GM21528 (cell line): ENCODE measurements around the gene F11.
"Not testable (repeated sequence)": the region's sequence is repeated elsewhere in the genome, so short reads cannot be mapped to it uniquely, and the experiment has no call there.

ENCODE experiments used
- ATAC-seq: cut with Tn5 transposase; IDR thresholded peaks from one replicate; pipeline ENCODE4 v1.9.1; 2021; ENCODE audit warnings: mild to moderate bottlenecking, moderate library complexity; ENCODE audit not compliant: unreplicated experiment, low FRiP score

Gene F11

DNA sequence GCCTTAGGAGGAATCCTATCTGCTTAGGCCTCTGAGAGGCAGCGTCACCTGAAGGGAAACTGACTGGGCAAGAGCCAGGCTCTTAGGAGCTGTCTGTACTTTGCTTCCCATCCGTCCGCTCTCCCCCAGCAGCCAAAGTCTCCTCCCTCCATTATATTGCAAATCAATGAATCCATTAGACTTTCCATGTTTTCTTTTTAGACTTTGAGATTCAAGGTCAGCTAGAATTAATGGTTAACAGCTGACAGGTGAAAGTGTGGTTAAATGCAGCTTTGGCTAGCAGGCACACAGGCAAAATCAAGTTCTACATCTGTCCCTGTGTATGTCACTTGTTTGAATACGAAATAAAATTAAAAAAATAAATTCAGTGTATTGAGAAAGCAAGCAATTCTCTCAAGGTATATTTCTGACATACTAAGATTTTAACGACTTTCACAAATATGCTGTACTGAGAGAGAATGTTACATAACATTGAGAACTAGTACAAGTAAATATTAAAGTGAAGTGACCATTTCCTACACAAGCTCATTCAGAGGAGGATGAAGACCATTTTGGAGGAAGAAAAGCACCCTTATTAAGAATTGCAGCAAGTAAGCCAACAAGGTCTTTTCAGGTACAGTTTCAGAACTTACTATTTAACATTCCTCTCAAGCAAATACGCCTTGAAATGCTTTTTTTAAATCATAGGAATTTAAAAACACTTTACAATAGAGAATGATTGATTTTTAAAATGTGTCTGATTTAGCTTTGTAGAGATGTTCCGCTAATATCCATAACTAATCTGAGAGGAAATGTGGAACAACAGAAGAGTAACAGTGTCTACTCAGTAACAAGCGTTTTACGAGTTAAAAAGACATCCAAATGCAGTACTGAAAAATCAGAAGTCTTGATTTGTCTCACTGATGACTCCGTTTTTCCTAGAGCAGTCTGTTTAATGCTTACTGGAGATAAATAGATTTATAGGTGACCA is at the start of gene F11:
F11 (plus strand) TSS at position 507 of the 970 bp plus-strand sequence. CDS start 948 bp downstream, outside the sequence.
- ATAC-seq = no peak

- no peak for ATAC-seq
Measured at GRCh38 chr4:186216465-186217024, 49.4 kb upstream of the F11 start.

DNA sequence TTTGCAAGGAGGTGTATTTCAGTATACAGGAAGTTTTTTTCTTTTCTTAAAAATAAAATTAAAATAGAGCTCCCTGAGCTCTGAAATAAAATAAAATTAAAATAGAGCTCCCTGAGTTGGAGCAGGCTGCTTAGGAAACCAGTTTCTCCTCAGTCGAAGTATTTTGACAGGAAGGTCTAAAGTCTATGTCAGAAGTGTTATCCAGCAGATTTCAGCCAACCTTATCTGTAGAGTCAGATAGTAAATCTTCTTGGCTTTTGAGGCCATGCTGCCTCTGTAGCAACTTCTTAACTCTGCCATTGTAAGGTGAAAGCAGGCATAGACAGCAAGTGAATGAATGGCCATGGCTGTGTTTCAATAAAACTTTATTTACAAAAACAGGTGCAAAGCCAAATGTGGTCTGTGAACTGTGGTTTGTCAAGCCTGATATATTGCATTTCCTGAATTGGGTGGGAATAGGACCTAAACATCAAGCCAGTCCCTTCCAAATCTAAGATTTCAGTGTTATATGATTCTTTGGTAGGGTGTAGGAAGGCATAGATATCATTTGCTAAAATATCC is 48.2 kb upstream of the F11 start:
- no peak for ATAC-seq

GRCh38 chr4:186221624-186222023 is 44.4 kb upstream of the F11 start:
- no peak for ATAC-seq

GRCh38 chr4:186225848-186226247 is 40.1 kb upstream of the F11 start:
- ATAC-seq = no peak

DNA sequence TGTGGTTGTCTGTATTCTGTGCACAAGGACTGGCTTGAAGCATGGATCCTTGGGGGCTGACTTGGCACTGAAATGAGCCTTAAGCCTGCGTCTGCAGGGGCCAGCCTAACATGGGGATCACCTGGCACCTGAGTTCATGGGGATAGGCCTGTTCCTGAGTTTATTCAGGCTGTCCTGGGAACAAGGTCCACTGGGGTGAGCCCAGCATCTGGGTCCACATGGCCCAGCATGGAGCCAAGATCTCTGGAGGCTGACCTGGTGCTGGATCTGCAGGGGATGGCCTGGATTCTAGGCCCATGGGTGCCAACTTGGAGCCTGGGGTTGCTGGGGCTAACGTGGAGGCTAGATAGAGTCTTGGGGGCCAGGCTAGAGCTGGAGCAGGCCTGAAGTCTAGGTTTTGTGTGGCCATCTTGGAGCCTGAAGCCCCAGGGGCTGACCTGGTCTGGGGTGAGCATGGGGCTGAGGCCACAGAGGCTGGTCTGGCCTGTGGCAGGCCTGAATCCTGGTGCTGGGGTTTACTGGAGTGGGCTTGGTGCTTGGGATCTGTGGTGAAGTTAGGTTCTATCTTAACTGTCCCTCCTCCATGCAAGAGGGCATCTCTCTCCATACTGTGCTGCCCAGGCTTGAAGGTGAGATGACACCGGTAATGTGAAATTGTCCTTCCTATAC is 39.3 kb upstream of the F11 start:
- no peak for ATAC-seq

GRCh38 chr4:186227221-186227620 is 38.8 kb upstream of the F11 start, which contains the start of gene KLKB1:
Gene KLKB1 (plus strand): TSS chr4:186227507. CDS start chr4:186228196, 689 bp downstream.
- no peak for ATAC-seq

GRCh38 chr4:186227744-186228513 is 38.1 kb upstream of the F11 start:
- no peak for ATAC-seq

- no peak for ATAC-seq
Measured at GRCh38 chr4:186228514-186228894, 37.5 kb upstream of the F11 start.

- no peak for ATAC-seq
Measured at GRCh38 chr4:186234367-186234766, 31.6 kb upstream of the F11 start.

- no peak for ATAC-seq
Measured at GRCh38 chr4:186236126-186236525, 29.9 kb upstream of the F11 start.

DNA sequence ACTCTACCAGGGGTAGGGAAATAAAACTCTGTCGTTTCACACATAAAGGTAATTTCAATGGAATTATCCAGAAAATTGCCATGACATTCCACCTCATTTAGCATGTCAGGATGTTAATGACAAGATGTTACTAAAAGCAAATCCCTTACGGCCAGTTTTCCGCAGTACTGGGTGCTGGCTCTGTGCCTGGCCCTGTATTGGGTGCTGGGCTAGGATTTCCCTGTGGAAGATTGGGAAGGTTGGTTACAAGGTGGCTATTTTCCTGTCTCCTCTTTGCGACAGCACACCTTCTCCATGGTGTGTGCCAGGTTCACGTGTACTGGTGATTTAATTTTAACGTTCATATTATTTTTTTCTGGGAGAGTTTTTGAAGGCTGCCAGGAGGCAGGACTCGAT is 25.5 kb upstream of the F11 start:
- ATAC-seq = no peak

DNA sequence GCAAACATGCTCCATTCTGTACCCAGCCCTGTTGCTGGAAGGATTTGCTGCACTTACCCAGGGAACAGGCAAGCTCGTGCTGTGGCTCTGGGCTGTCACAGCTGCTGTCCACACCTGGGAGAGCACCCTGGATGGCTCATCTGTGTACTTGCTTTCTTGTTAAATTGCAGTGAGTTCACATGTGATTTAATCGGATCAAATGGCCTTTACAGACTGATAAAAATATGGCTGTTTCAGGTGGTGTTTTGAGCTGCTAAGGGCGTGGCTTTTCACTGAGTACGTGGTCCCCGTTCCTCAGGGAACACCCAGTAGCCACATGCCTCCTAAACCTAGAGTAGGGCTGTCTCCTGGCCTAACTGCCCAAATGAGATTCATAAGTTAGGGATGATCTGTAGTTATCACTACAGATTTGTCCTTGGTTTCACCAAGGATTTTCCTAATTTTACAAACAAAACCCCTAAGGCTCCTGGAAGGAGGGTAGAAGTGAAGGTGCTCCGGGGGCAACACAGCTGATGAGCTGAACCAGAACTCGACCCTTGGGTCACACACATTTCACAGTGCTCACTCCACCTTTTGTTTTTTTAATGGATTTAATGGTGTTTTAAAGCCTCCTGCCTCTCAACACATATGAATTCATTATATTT is 25.0 kb upstream of the F11 start:
- ATAC-seq = no peak

DNA sequence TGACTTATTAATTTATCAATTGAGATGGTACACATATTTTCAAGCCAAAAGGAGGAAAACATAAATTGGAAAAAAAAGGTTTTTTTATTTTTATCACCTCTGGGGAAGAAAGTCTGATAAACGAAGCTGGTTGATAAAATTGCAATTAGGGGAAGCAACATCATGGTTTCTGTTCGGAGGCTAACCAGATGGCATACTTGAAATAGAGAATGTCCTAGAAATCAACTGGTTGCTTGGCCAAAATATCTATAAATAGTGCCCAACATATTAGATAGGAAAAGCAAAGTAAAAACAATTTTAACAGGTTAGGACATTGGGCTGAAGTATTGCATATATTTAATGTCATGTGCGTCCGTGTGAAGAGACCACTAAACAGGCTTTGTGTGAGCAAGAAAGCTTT is 24.4 kb upstream of the F11 start:
- no peak for ATAC-seq

DNA sequence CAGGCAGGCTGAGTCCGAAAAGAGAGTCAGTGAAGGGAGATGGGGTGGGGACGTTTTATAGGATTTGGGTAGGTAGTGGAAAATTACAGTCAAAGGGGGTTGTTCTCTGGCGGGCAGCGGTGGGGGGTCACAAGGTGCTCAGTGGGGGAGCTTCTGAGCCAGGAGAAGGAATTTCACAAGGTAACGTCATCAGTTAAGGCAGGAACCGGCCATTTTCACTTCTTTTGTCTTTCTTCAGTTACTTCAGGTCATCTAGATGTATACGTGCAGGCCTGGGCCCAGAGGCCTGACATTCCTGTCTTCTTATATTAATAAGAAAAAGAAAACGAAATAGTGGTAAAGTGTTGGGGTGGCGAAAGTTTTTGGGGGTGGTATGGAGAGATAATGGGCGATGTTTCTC is 24.0 kb upstream of the F11 start:
- ATAC-seq = not testable (repeated sequence)

GRCh38 chr4:186243331-186243730 is 22.7 kb upstream of the F11 start:
- ATAC-seq = no peak

DNA sequence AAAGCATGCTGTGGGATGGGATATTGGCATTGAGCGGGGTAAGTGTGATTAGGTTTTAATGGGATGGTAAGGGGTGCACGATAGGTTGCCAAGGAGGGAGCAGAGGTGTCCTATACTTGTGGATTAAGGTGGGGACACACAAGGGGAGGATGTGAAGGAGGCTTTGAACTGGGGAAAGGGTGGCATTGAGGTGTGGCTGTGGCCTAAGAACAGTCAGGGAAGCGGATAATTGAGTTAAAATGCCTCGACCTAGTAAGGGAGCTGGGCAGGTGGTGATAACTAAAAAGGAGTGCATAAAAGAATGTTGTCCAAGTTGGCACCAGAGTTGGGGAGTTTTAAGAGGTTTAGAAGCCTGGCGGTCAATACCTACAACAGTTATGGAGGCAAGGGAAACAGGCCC is 21.2 kb upstream of the F11 start:
- no peak for ATAC-seq

DNA sequence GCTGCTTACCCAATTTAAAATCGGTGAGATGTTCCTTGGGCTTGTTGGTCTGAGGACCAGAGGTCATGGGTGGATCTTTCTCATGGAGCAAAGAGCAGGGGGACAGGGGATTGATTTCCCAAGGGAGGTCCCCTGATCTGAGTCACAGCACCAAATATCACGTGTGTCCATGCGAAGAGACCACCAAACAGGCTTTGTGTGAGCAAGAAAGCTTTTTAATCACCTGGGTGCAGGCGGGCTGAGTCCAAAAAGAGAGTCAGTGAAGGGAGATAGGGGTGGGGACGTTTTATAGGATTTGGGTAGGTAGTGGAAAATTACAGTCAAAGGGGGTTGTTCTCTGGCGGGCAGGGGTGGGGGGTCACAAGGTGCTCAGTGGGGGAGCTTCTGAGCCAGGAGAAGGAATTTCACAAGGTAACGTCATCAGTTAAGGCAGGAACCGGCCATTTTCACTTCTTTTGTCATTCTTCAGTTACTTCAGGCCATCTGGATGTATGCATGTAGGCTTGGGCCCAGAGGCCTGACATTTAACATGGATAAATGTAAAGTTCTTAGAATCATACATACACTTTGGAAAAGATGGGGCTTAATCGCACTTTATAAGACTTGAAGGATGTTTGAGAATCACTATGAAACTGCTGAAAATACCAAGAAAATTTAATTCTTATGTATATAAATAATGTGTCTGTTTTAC is 18.8 kb upstream of the F11 start:
- ATAC-seq = not testable (repeated sequence)

DNA sequence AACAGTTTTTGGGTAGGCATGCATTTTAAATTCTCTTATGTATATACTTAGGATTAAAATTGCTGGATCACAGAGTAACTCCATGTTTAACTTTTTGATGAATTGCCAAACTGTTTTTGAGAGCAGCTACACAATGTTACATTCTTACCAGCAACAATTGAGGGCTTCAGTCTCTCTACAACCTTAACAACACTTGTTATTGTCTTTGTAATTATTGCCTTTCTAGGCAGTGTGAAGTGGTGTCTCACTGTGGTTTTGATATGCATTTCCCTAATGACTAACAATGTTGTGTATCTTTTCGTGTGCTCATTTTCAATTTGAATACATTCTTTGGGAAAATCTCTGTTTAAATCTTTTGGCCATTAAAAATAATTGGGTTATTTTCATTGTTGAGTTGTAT is 17.3 kb upstream of the F11 start:
- ATAC-seq = no peak
